ENCODE results near the gene LYL1. TPM values are rescaled to one million over a fixed set of nuclear protein-coding genes. Genes with fewer than 3 reads are reported as not detected.

Gene LYL1
- total and polyA plus RNA-seq, 9 of the 15 experiments (the other 6 are each of a cell fraction or from before 2014, with no cell fraction given) = 1.3 to 266 (median 34.0) TPM

- TF ChIP-seq, protein P1, sequence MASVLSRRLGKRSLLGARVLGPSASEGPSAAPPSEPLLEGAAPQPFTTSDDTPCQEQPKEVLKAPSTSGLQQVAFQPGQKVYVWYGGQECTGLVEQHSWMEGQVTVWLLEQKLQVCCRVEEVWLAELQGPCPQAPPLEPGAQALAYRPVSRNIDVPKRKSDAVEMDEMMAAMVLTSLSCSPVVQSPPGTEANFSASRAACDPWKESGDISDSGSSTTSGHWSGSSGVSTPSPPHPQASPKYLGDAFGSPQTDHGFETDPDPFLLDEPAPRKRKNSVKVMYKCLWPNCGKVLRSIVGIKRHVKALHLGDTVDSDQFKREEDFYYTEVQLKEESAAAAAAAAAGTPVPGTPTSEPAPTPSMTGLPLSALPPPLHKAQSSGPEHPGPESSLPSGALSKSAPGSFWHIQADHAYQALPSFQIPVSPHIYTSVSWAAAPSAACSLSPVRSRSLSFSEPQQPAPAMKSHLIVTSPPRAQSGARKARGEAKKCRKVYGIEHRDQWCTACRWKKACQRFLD (CRISPR knock-in tag; IDR thresholded peaks at IDR 0.05) = no peak
- TF ChIP-seq, protein P2, sequence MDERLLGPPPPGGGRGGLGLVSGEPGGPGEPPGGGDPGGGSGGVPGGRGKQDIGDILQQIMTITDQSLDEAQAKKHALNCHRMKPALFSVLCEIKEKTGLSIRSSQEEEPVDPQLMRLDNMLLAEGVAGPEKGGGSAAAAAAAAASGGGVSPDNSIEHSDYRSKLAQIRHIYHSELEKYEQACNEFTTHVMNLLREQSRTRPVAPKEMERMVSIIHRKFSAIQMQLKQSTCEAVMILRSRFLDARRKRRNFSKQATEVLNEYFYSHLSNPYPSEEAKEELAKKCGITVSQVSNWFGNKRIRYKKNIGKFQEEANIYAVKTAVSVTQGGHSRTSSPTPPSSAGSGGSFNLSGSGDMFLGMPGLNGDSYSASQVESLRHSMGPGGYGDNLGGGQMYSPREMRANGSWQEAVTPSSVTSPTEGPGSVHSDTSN (CRISPR knock-in tag; IDR thresholded peaks at IDR 0.05; ENCODE audit: low read depth) = no peak
- TF ChIP-seq, protein P2 (tag; conservative IDR thresholded peaks at IDR 0.05; ENCODE audit: low read depth) = no peak
- TF ChIP-seq CBX5 (IDR thresholded peaks at IDR 0.05; ENCODE audit: borderline replicate concordance, low read depth) (no peak), CBX8 (IDR thresholded peaks at IDR 0.05; ENCODE audit: borderline replicate concordance, extremely low read depth, low read depth, low read length, poor library complexity, severe bottlenecking) (no peak), ZNF785 (CRISPR knock-in tag; IDR thresholded peaks at IDR 0.05) (no peak), ELF1 (tag; IDR thresholded peaks at IDR 0.05) (no peak), TCF7 (IDR thresholded peaks at IDR 0.05; ENCODE audit: borderline replicate concordance) (no peak), STAG1 (CRISPR knock-in tag; IDR thresholded peaks at IDR 0.05; ENCODE audit: borderline replicate concordance) (peak; percentile 93), NCOA4 (IDR thresholded peaks at IDR 0.05; ENCODE audit: partially characterized antibody) (no peak), LEF1 (IDR thresholded peaks at IDR 0.05) (no peak), NEUROD1 (IDR thresholded peaks at IDR 0.05; ENCODE audit: borderline replicate concordance, low read depth, low read length, partially characterized antibody) (no peak), RBM22 (IDR thresholded peaks at IDR 0.05; ENCODE audit: low read depth, low read length, poor library complexity, severe bottlenecking) (peak; percentile 29), ETS1 (conservative IDR thresholded peaks at IDR 0.05; ENCODE audit: control insufficient read depth, low read depth, low read length) (no peak), ZNF347 (CRISPR knock-in tag; IDR thresholded peaks at IDR 0.05; ENCODE audit: low read depth) (no peak), RB1 (IDR thresholded peaks at IDR 0.05; ENCODE audit: low read depth) (peak; percentile 66; the same call in 1 of the 2 replicates), SP2 (IDR thresholded peaks at IDR 0.05; ENCODE audit: extremely low read depth, low read depth, low read length, poor library complexity, severe bottlenecking) (no peak)
- TF ChIP-seq, protein P3, sequence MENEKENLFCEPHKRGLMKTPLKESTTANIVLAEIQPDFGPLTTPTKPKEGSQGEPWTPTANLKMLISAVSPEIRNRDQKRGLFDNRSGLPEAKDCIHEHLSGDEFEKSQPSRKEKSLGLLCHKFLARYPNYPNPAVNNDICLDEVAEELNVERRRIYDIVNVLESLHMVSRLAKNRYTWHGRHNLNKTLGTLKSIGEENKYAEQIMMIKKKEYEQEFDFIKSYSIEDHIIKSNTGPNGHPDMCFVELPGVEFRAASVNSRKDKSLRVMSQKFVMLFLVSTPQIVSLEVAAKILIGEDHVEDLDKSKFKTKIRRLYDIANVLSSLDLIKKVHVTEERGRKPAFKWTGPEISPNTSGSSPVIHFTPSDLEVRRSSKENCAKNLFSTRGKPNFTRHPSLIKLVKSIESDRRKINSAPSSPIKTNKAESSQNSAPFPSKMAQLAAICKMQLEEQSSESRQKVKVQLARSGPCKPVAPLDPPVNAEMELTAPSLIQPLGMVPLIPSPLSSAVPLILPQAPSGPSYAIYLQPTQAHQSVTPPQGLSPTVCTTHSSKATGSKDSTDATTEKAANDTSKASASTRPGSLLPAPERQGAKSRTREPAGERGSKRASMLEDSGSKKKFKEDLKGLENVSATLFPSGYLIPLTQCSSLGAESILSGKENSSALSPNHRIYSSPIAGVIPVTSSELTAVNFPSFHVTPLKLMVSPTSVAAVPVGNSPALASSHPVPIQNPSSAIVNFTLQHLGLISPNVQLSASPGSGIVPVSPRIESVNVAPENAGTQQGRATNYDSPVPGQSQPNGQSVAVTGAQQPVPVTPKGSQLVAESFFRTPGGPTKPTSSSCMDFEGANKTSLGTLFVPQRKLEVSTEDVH (IDR thresholded peaks at IDR 0.05; ENCODE audit: low read depth, partially characterized antibody) = no peak
Observed at GRCh38 chr19:13093407-13094105, 9.1 kb downstream of the LYL1 start (continued).

Data from K562 (cell line).